Smooth muscle cell of bladder (primary cell): ENCODE measurements around the gene AGFG2. TPM values are rescaled to one million over a fixed set of nuclear protein-coding genes. Genes with fewer than 3 reads are reported as not detected.

Source experiments
- total RNA-seq: library from RNA; depleted of rRNA; stranded (reverse); fragments of >200 nt; gene quantifications from 2 replicates; pipeline ENCODE4 v1.2.3, GENCODE V29; 2014

AGFG2 gene, protein sequence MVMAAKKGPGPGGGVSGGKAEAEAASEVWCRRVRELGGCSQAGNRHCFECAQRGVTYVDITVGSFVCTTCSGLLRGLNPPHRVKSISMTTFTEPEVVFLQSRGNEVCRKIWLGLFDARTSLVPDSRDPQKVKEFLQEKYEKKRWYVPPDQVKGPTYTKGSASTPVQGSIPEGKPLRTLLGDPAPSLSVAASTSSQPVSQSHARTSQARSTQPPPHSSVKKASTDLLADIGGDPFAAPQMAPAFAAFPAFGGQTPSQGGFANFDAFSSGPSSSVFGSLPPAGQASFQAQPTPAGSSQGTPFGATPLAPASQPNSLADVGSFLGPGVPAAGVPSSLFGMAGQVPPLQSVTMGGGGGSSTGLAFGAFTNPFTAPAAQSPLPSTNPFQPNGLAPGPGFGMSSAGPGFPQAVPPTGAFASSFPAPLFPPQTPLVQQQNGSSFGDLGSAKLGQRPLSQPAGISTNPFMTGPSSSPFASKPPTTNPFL
- total RNA-seq, result 2.4 and 3.0 TPM in 2 replicates

DNA sequence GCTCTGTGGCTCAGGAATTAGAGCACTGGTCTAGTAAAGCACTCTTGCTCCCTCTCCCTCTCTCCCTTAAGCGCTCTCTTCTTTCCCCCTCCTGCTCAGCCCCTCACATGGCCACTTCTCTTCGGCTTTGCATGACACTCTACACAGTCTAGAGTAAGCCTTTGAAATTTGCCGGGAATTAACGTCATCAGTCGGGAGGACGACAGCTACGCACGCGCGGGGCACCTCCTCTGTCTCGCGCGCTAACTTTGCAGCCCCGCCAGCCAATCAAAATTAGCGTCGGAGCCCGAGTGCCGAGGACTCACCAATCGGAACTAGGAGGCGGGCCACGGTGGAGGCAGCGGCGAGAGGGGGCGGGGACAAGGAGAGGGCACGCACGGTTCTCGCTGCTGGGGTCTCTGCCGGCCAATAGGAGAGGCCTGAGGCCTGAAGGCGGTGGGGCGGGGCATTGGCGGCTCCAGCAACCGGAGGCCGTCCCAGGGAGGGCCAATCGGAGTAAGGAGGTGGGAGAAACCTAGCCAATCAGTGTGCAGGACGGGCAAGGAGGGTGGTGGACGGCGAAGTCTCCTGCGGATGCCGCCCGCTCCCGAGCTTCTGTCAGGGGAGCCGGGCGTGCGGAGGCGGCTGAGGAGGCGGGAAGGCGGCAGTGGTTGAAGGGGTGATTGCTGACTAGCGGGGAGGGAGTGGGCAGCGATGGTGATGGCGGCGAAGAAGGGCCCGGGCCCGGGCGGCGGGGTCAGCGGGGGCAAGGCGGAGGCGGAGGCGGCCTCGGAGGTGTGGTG is at the start of gene AGFG2:
AGFG2 (plus strand) TSS at position 550 of the 782 bp plus-strand sequence; CDS start at position 694, 144 bp downstream.

DNA sequence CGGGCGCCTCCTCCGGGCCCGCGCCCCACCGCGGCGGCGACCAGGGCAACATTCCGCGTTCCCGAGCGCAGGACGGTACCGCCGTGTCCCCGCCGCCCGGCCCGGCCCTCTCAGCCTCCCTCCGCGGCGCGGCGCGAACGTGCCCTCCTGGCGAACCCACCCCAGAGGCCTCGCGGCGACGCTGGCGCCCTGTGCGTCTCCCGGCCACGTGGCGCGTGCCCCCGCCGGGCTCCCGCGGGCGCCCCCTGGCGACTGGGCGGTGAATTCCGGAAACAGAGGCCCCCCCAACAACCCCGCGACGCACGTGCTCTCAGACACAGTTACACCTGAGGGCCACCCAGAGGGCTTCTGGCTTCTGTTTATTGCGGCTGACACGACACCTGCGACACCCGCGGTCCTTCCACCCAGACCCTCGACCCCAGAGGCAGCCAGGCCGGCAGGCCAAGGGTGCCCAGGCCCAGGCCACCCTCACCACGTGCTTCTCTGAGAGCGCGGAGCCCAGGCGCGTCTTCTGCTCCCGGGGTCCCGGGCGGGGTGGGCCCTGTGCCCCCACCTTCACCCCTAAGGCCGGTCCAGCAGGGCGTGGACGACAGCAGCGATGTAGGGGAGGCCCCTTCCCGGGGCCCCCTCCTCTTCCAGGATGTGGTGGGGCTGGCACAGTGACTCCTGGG is 34.8 kb downstream of the AGFG2 start, which contains the start of gene SAP25:
SAP25 (minus strand) TSS at position 210 of the 671 bp plus-strand sequence; CDS start at position 52, 158 bp downstream.

DNA sequence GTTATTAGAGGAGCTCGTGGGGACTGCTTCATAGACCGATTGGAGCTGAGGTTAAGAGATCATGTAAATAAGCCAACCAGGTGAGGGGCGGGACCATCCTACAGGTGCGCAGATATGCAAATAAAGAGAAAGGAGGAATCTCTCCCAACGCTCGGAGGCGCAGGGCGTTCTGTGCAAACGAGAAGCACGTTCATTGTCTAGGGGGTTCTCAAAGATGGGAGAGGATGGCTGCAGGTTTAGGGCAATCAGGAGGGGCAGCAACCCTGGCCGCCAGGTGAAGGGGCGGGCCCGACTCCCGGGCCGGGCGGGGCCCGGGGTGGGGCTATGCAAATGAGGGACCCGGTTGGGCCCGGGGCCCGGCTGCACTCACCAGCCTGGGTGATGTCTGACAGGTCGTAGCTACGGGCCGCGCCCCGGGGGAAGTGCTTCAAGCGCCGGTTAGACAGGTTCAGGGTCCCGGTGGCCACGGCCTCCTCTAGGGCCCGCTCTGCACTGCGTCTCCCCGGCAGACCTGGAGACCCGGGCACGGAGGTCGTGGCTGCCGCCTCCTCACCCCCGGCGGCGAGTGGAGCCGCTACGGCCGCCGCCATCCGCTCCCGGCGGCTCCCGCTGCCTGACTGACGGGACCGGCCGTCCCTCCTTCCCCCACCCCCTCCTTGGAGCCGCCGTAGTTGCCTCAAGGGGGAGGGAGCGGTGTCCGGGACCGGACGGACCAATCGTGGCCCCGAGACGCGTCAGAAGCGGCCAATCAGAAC is 46.7 kb downstream of the AGFG2 start, which contains the start of gene LRCH4:
LRCH4 (minus strand) TSS at position 619 of the 755 bp plus-strand sequence; CDS start at position 590, 29 bp downstream.

DNA sequence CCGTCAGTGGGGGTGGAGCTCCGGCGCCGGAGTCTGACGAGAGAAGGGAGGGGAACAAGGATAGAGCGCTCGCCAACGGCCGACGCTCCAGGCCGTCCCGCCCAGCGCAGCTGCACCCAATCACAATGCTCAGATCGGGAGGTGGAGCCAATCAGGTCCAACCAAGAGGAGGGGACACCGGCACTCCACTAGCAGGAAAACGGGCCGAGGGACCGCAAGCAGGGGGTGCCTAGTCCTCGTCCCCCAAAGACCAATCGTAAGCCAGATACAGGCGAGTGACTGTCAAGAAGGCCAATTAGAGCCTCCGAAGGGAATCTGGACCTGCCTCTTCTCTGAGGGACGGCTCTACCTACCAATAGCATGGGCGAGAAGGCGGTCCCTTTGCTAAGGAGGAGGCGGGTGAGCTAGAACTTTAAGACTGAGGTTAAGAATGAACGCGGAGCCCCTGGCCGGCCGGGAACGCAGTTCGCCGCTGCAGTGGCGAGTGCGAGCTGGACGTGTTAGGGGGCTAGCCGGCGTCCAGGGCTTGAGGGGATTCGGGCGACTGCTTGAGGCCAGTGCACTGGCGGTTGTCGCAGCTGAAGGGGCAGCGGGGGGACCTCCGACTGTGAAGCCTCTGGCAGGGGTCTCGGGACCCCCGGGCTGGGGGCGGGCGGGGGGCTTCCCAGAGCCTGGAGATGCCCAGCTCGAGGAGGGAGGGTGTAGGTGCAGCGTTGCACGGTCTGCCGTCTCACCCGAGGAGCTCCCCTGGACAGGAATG is 47.4 kb downstream of the AGFG2 start, which contains the start of gene FBXO24:
FBXO24 (plus strand) TSS at position 63 of the 760 bp plus-strand sequence; CDS start at position 361, 298 bp downstream.

DNA sequence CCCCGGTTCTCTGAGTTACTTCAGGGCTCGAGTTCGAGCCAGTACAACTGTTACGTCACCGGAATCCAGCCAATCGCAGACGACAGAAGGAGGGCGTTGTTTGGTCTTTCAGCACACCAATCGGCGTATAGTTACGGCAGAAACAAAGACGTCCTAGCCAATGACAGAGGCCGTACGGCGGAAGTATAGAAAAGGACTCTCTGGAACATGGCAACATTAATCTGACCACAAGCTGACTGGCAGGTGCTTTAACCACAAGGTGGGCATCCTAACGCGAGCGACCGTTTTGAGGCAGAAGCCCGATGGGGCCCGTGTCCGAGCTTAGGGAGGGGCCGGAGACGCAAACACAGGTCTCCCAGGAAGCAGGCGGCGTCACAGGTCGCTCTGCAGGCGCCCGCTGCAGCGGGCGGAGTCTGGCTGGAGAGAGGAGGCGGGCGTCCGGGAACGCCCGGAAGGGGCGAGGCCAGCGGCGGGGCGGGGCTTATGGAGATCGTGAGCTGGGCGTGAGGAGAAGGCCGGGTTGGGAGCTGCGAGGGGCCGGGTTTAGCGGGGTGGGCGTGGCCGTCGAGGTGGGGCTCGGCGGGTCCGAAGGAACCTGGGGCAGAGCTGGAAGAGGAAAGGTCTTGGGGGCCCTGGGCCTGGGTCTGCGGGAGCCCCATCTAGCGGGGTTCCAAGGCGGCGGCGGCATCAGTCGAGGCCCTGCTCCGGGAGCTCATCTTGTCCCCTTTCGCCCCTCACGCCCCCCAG is 73.2 kb downstream of the AGFG2 start, which contains the start of gene MOSPD3:
MOSPD3 (plus strand) TSS at position 558 of the 747 bp plus-strand sequence. CDS start 252 bp downstream, outside the sequence.

Other genes starting within 250 kb of the AGFG2 start
- gene SPDYE3, start 231.5 kb upstream of the AGFG2 start, total RNA-seq, result not detected in 2 replicates
- 3.7 and 6.6 TPM in 2 replicates for gene PILRB, start 181.1 kb upstream of the AGFG2 start, total RNA-seq
- 0.18 and 0.28 TPM in 2 replicates for gene PILRA, start 165.7 kb upstream of the AGFG2 start, total RNA-seq
- gene ZCWPW1, start 110.5 kb upstream of the AGFG2 start, total RNA-seq, result 1.6 and 2.8 TPM in 2 replicates
- gene MEPCE, start 109.4 kb upstream of the AGFG2 start, total RNA-seq, result 21.6 and 28.8 TPM in 2 replicates
- 9.7 and 13.7 TPM in 2 replicates for gene PPP1R35, start 102.7 kb upstream of the AGFG2 start, total RNA-seq
- gene SPACDR, start 74.9 kb upstream of the AGFG2 start, total RNA-seq, result 0.14 and 0.28 TPM in 2 replicates
- gene TSC22D4, start 60.0 kb upstream of the AGFG2 start, total RNA-seq, result 12.1 and 15.0 TPM in 2 replicates
- 0.14 and 0.74 TPM in 2 replicates for gene NYAP1, start 55.3 kb upstream of the AGFG2 start, total RNA-seq
- gene SAP25, start 34.7 kb downstream of the AGFG2 start, total RNA-seq, result not detected in 2 replicates
- gene LRCH4, start 46.9 kb downstream of the AGFG2 start, total RNA-seq, result 5.3 and 7.3 TPM in 2 replicates
- gene FBXO24, start 47.1 kb downstream of the AGFG2 start, total RNA-seq, result 0.28 and 0.37 TPM in 2 replicates
- 55.9 and 59.2 TPM in 2 replicates for gene PCOLCE, start 63.2 kb downstream of the AGFG2 start, total RNA-seq
- gene MOSPD3, start 73.3 kb downstream of the AGFG2 start, total RNA-seq, result 4.1 and 4.4 TPM in 2 replicates
- 0.14 and 0.37 TPM in 2 replicates for gene TFR2, start 102.3 kb downstream of the AGFG2 start, total RNA-seq
- gene ACTL6B, start 117.2 kb downstream of the AGFG2 start, total RNA-seq, result not detected in 2 replicates
- 59.2 and 67.9 TPM in 2 replicates for gene GNB2, start 134.5 kb downstream of the AGFG2 start, total RNA-seq
- 11.9 and 14.9 TPM in 2 replicates for gene GIGYF1, start 155.0 kb downstream of the AGFG2 start, total RNA-seq
- gene POP7, start 166.9 kb downstream of the AGFG2 start, total RNA-seq, result 27.6 and 31.5 TPM in 2 replicates
- not detected in 2 replicates for gene EPO, start 181.3 kb downstream of the AGFG2 start, total RNA-seq
- gene ZAN, start 194.4 kb downstream of the AGFG2 start, total RNA-seq, result not detected in 2 replicates